HepG2 (cell line): ENCODE data around the gene MLYCD. TPM values are rescaled to one million over a fixed set of nuclear protein-coding genes. Genes with fewer than 3 reads are reported as not detected.

ENCODE experiments used
- ELF3 ChIP-seq: IDR thresholded peaks from 2 replicates; pipeline ENCODE4 v1.6.1; 2016; ENCODE audit warnings: missing genetic modification reagents, missing compliant biosample characterization
- ETV6 ChIP-seq: sonication (generic); formaldehyde crosslinking; conservative IDR thresholded peaks from 2 replicates; pipeline ENCODE4 v1.4.0; 2020; ENCODE audit warnings: missing genetic modification reagents
- FOXA1 ChIP-seq, 2 experiments: fragments of 450-650 bp in 1 of 2; sonication (generic) in 1 of 2; formaldehyde crosslinking in 1 of 2; IDR thresholded peaks; 2 replicates each; pipeline versions ENCODE4 v1.4.0 to v1.6.1; 2016 to 2020; ENCODE audit warnings: missing genetic modification reagents in 1 of 2
- KDM3A ChIP-seq: IDR thresholded peaks from 2 replicates; pipeline ENCODE4 v1.6.1; 2018; ENCODE audit warnings: low read depth, missing compliant biosample characterization
- KIAA2018 ChIP-seq: sonication (generic); formaldehyde crosslinking; IDR thresholded peaks from 2 replicates; pipeline ENCODE4 v1.5.0; 2020; ENCODE audit warnings: mild to moderate bottlenecking, missing genetic modification reagents, borderline replicate concordance
- KLF13 ChIP-seq: sonication (generic); formaldehyde crosslinking; IDR thresholded peaks from 2 replicates; pipeline ENCODE4 v1.4.0; 2020; ENCODE audit warnings: mild to moderate bottlenecking, missing genetic modification reagents
- NFE2 ChIP-seq: sonication (generic); formaldehyde crosslinking; IDR thresholded peaks from 2 replicates; pipeline ENCODE4 v1.4.0; 2020; ENCODE audit warnings: missing genetic modification reagents
- NFE2L1 ChIP-seq: sonication (generic); formaldehyde crosslinking; IDR thresholded peaks from 2 replicates; pipeline ENCODE4 v1.4.0; 2020; ENCODE audit warnings: missing genetic modification reagents, mild to moderate bottlenecking, borderline replicate concordance
- NFYC ChIP-seq: IDR thresholded peaks from 2 replicates; pipeline ENCODE4 v1.6.1; 2016; ENCODE audit warnings: missing genetic modification reagents, missing compliant biosample characterization
- NR3C1 ChIP-seq: sonication (generic); formaldehyde crosslinking; IDR thresholded peaks from 2 replicates; pipeline ENCODE4 v1.4.0; 2020; ENCODE audit warnings: missing genetic modification reagents
- POLR2AphosphoS2 ChIP-seq: IDR thresholded peaks from 2 replicates; pipeline ENCODE4 v1.6.1; 2011; ENCODE audit warnings: low read depth, low read length, improper control_type of control experiment
- SIX4 ChIP-seq: sonication (generic); formaldehyde crosslinking; IDR thresholded peaks from 2 replicates; pipeline ENCODE4 v1.4.0; 2020; ENCODE audit warnings: missing genetic modification reagents
- ZMYM3 ChIP-seq: sonication (generic); formaldehyde crosslinking; IDR thresholded peaks from 2 replicates; pipeline ENCODE4 v1.5.1; 2020; ENCODE audit warnings: mild to moderate bottlenecking, missing genetic modification reagents
- ZNF180 ChIP-seq: sonication (generic); formaldehyde crosslinking; IDR thresholded peaks from 2 replicates; pipeline ENCODE4 v1.4.0; 2020; ENCODE audit warnings: low read depth, missing genetic modification reagents, borderline replicate concordance
- ZNF225 ChIP-seq: sonication (generic); formaldehyde crosslinking; IDR thresholded peaks from 2 replicates; pipeline ENCODE4 v1.4.0; 2020; ENCODE audit warnings: mild to moderate bottlenecking, missing genetic modification reagents
- ZNF234 ChIP-seq: sonication (generic); formaldehyde crosslinking; conservative IDR thresholded peaks from 2 replicates; pipeline ENCODE4 v1.5.1; 2020; ENCODE audit warnings: mild to moderate bottlenecking, missing genetic modification reagents
- ZNF3 ChIP-seq: IDR thresholded peaks from 2 replicates; pipeline ENCODE4 v1.7.0; 2017; ENCODE audit warnings: inconsistent platforms
- ZNF607 ChIP-seq: sonication (generic); formaldehyde crosslinking; IDR thresholded peaks from 2 replicates; pipeline ENCODE4 v1.5.1; 2020; ENCODE audit warnings: missing genetic modification reagents, mild to moderate bottlenecking, borderline replicate concordance
- ZNF792 ChIP-seq: IDR thresholded peaks from 2 replicates; pipeline ENCODE4 v1.6.1; 2016
- polyA plus RNA-seq, 8 experiments: library from polyadenylated mRNA; depleted of rRNA in 3 of 8; stranded (reverse) in 7 of 8; unstranded in 1 of 8; fragments of >200 nt; fragmentation: Illumina TruSeq in 4 of 8; extraction: Trizol in 4 of 8; gene quantifications; 2 replicates each; pipeline versions ENCODE4 v1.2.1 to v1.2.3, GENCODE V29; 2011 to 2016; ENCODE audit warnings: low read depth in 4 of 8, missing spikeins in 1 of 8, mixed read lengths in 1 of 8; ENCODE audit not compliant: insufficient read depth in 1 of 8
- total RNA-seq, 5 experiments: library from RNA; depleted of rRNA; stranded (reverse); fragments of >200 nt; fragmentation: Illumina TruSeq; extraction: Trizol; gene quantifications; 2 replicates each; pipeline ENCODE4 v1.2.3, GENCODE V29; 2016; ENCODE audit warnings: low read depth in 1 of 5
- TF ChIP-seq, protein P1 (sequence below): IDR thresholded peaks from 2 replicates; pipeline ENCODE4 v1.6.1; 2016
- TF ChIP-seq, protein P2 (sequence below): fragments of 450-650 bp; IDR thresholded peaks from 2 replicates; pipeline ENCODE4 v1.6.1; 2016

Gene MLYCD
- total and polyA plus RNA-seq, 2 of the 13 experiments (the other 11 are each of a cell fraction or from before 2014, with no cell fraction given), result 1.8 to 4.0 TPM

DNA sequence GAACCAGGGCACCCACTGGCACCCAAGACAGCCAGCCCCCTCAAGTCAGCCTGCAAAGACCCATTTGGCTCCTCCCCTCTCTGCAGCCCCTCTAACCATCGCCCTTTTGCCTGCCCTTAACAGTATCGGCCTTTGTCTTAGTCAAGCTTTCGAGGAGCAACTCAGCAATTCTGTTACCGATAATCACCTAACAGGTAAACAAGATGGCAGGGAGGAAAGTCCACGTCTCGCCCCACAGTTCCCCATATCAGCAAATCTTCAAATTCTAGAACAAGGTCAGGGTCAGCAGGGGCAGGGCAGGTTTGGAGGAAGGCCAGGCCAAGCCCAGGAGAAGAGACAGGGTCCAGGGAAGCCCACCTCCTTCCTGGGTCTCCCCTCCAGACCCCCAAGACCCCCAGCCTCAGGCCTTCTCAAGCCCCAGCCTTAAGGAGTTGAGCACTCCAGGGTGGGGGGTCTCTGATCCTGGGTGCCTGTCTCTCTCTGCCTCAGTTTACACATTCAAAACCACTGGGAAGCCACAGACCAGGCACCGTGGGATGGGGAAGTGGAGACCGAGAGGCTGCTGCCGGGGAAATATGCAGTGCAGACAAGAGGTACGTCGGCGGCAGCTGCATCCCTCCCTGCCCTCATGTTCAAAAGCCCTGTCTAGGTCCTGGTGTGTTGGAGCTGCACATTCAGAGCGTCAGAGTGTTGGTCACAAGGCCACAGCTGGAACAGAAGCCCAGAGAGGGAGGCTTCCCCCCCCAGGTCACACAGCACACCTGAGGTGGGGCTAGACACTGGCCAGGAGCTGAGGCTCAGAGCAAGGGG lies 50.2 kb downstream of the MLYCD start (continued):
- no peak for TF ChIP-seq NFE2L1
- TF ChIP-seq KLF13 (CRISPR knock-in tag), result no peak
- TF ChIP-seq ZNF225 (CRISPR knock-in tag), result no peak
- no peak for TF ChIP-seq NR3C1 (CRISPR knock-in tag)
- no peak for TF ChIP-seq FOXA1 (IDR thresholded peaks at IDR 0.05)
- peak; percentile 82 for TF ChIP-seq FOXA1 (CRISPR knock-in tag; IDR thresholded peaks at IDR 0.05)
- no peak for TF ChIP-seq ZNF234 (CRISPR knock-in tag)
- TF ChIP-seq POLR2AphosphoS2, result no peak
- TF ChIP-seq ZNF3, result peak; percentile 37; the same call in 1 of the 2 replicates
- TF ChIP-seq ZNF607 (CRISPR knock-in tag), result peak; percentile 69; the same call in 1 of the 2 replicates
- no peak for TF ChIP-seq KIAA2018 (CRISPR knock-in tag)
- TF ChIP-seq, protein P1, sequence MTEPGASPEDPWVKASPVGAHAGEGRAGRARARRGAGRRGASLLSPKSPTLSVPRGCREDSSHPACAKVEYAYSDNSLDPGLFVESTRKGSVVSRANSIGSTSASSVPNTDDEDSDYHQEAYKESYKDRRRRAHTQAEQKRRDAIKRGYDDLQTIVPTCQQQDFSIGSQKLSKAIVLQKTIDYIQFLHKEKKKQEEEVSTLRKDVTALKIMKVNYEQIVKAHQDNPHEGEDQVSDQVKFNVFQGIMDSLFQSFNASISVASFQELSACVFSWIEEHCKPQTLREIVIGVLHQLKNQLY (CRISPR knock-in tag), result peak; percentile 66; the same call in 1 of the 2 replicates
- TF ChIP-seq NFYC (CRISPR knock-in tag), result no peak
- peak; percentile 54; the same call in 1 of the 2 replicates for TF ChIP-seq ELF3 (CRISPR knock-in tag)
- no peak for TF ChIP-seq ZNF180 (CRISPR knock-in tag)
- TF ChIP-seq KDM3A (CRISPR knock-in tag), result peak; percentile 24; the same call in 1 of the 2 replicates
- peak; percentile 98 for TF ChIP-seq ZMYM3 (CRISPR knock-in tag)
- no peak for TF ChIP-seq ETV6
- TF ChIP-seq, protein P2, sequence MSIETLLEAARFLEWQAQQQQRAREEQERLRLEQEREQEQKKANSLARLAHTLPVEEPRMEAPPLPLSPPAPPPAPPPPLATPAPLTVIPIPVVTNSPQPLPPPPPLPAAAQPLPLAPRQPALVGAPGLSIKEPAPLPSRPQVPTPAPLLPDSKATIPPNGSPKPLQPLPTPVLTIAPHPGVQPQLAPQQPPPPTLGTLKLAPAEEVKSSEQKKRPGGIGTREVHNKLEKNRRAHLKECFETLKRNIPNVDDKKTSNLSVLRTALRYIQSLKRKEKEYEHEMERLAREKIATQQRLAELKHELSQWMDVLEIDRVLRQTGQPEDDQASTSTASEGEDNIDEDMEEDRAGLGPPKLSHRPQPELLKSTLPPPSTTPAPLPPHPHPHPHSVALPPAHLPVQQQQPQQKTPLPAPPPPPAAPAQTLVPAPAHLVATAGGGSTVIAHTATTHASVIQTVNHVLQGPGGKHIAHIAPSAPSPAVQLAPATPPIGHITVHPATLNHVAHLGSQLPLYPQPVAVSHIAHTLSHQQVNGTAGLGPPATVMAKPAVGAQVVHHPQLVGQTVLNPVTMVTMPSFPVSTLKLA, result no peak
- peak; percentile 58; the same call in 1 of the 2 replicates for TF ChIP-seq SIX4
- no peak for TF ChIP-seq NFE2 (CRISPR knock-in tag)
- peak; percentile 99 for TF ChIP-seq ZNF792
